22Rv1 (cell line): ENCODE data around the gene PTX4.

ENCODE experiments used
- CTCF ChIP-seq: fragments of 450-650 bp; IDR thresholded peaks from 2 replicates; pipeline ENCODE4 v1.5.1; 2017; ENCODE audit warnings: mild to moderate bottlenecking
- ZFX ChIP-seq: fragments of 450-650 bp; IDR thresholded peaks from 2 replicates; pipeline ENCODE4 v1.6.1; 2017; ENCODE audit warnings: antibody characterized with exemption, borderline replicate concordance

DNA sequence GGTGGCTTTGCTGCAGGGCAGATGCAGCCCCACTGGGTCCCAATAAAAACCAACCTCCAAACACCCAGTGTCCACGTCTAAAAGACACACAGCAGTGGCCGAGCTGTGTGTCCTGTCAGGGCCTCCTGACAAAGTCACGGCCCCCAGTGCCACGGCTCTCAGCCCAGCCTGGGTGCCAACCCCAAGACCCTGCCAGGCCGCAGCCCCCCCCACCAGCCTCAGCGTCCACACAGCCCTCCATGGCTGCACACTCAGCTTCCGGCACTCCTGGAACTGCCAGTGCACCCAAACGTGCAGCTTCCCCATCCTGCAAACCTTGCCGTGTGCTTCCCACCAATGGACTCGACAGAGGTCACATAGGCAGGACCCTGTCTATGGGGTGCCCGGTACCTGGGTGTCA is 40.8 kb downstream of the PTX4 start:
- TF ChIP-seq CTCF = no peak
- TF ChIP-seq ZFX = no peak
